ENCODE data around the gene PSPC1.

DNA sequence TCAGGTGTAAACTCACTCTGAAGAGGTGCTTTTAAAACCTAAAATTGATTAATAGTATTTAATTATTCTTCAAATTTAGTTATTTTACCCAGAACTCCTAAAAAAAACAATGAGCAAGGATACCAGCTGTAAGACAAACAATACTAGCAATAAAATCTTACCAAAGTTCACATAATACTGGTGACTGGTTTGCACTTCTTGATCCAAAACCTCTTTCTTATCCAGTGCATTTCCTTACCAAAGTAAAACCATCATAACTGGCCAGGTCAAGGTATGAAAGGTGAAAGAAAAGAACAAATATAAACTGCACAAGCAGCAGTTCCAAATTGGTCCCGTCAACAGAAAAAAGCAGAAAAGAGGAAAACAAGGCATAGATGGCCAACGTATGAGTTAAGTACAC lies 62.7 kb downstream of the PSPC1 start:
- TF ChIP-seq, protein P1, sequence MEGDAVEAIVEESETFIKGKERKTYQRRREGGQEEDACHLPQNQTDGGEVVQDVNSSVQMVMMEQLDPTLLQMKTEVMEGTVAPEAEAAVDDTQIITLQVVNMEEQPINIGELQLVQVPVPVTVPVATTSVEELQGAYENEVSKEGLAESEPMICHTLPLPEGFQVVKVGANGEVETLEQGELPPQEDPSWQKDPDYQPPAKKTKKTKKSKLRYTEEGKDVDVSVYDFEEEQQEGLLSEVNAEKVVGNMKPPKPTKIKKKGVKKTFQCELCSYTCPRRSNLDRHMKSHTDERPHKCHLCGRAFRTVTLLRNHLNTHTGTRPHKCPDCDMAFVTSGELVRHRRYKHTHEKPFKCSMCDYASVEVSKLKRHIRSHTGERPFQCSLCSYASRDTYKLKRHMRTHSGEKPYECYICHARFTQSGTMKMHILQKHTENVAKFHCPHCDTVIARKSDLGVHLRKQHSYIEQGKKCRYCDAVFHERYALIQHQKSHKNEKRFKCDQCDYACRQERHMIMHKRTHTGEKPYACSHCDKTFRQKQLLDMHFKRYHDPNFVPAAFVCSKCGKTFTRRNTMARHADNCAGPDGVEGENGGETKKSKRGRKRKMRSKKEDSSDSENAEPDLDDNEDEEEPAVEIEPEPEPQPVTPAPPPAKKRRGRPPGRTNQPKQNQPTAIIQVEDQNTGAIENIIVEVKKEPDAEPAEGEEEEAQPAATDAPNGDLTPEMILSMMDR (IDR thresholded peaks at IDR 0.05): no peak
- TF ChIP-seq POLR2A (IDR thresholded peaks at IDR 0.05): no peak
